HG02973 (cell line): Measurements from ENCODE around the gene ADAP1.

Source experiments
- ATAC-seq: cut with Tn5 transposase; IDR thresholded peaks from one replicate; pipeline ENCODE4 v1.9.1; 2021; ENCODE audit warnings: moderate library complexity; ENCODE audit not compliant: unreplicated experiment

Gene ADAP1

GRCh38 chr7:869348-869747 is 85.1 kb downstream of the ADAP1 start:
- ATAC-seq: no peak

GRCh38 chr7:868189-868486 is 86.3 kb downstream of the ADAP1 start:
- no peak for ATAC-seq

- no peak for ATAC-seq
Observed at GRCh38 chr7:867406-868188, 86.9 kb downstream of the ADAP1 start.

GRCh38 chr7:867001-867405 is 87.5 kb downstream of the ADAP1 start:
- no peak for ATAC-seq

- no peak for ATAC-seq
Observed at GRCh38 chr7:865921-866320, 88.6 kb downstream of the ADAP1 start.

GRCh38 chr7:863106-863505 is 91.4 kb downstream of the ADAP1 start:
- no peak for ATAC-seq

- ATAC-seq: no peak
Observed at GRCh38 chr7:862157-862556, 92.3 kb downstream of the ADAP1 start.

GRCh38 chr7:861222-861621 is 93.3 kb downstream of the ADAP1 start:
- ATAC-seq: no peak

- no peak for ATAC-seq
Observed at GRCh38 chr7:860149-860548, 94.3 kb downstream of the ADAP1 start.

GRCh38 chr7:859359-860030 is 95.0 kb downstream of the ADAP1 start:
- no peak for ATAC-seq

GRCh38 chr7:857661-858060 is 96.8 kb downstream of the ADAP1 start:
- ATAC-seq: no peak

- ATAC-seq: no peak
Observed at GRCh38 chr7:856444-857095, 97.9 kb downstream of the ADAP1 start.

- no peak for ATAC-seq
Observed at GRCh38 chr7:855686-856369, 98.7 kb downstream of the ADAP1 start.

- no peak for ATAC-seq
Observed at GRCh38 chr7:854118-854775, 100.2 kb downstream of the ADAP1 start.

GRCh38 chr7:853366-854117 is 100.9 kb downstream of the ADAP1 start:
- no peak for ATAC-seq

GRCh38 chr7:851204-851603 is 103.3 kb downstream of the ADAP1 start:
- ATAC-seq: no peak

- no peak for ATAC-seq
Observed at GRCh38 chr7:849781-850180, 104.7 kb downstream of the ADAP1 start.

GRCh38 chr7:849145-849544 is 105.3 kb downstream of the ADAP1 start:
- ATAC-seq: no peak
